GM13977 (cell line): Measurements from ENCODE around the gene CTIF.

Source experiments
- DNase-seq: peaks from one replicate; pipeline ENCODE4 v3.0.0; 2012; ENCODE audit warnings: low spot score
- in situ Hi-C: fragments of 300-500 bp; cut with MboI; formaldehyde crosslinking; loops from one replicate; pipeline ENCODE4 v1.12.0; 2022; ENCODE audit warnings: low sequenced_read_pairs, low pct_unique_long_range_greater_than_20kb, mixed read lengths, inconsistent platforms; ENCODE audit not compliant: unreplicated experiment
- TF ChIP-seq, protein P1 (sequence below): IDR thresholded peaks from 2 replicates; pipeline ENCODE4 v1.5.1; 2012; ENCODE audit warnings: mild to moderate bottlenecking, control low read depth; ENCODE audit not compliant: insufficient read depth; ENCODE audit errors: extremely low read depth, missing control alignments

CTIF gene

DNA sequence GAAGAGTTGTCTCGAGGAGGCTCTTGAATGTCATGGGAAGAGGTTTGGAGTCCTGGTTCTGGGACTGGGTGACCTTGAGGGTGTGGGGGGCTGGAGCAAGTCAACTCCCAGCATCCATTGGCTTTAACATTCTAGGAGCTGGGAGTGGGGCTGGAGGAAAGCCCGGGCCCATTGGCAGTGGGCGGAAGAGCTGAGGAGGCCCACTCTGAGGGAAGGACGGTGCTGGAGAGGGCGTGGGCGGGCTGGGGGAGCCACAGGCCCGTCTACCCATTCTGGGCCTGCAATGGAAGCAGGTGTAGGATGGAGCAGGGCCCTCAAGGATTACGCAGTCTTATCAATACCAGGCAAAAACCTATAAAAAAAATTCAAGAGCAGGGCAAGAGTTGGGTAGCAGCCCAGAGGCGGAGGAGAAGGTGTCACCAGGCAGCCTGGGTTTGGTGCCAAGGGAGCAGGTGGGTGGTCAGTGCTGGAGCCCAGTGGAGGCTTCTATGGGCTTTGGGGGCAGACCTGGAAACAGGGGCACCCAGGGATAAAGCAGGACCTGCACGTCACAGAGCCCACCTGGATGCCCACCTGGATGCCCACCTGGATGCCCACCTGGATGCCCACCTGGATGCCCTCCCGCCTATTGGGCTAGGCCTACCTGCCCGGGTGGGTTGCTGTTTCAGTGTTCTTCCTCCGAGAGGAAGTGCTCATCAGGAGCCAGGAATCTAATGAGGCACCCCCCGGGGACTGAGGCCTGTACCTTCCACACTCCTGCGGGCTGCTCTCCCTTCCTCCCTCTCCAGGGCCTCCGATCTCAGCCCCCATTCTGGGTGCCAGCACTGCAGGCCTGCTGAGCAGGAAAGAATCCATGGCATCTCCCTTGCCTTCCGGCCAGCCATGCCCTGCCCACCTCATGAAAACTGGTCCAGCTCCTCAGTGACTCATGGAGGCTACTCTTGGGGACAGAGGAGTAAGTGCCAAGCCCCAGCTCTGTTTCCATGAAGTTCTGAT is 71.3 kb downstream of the CTIF start:
- TF ChIP-seq, protein P1, sequence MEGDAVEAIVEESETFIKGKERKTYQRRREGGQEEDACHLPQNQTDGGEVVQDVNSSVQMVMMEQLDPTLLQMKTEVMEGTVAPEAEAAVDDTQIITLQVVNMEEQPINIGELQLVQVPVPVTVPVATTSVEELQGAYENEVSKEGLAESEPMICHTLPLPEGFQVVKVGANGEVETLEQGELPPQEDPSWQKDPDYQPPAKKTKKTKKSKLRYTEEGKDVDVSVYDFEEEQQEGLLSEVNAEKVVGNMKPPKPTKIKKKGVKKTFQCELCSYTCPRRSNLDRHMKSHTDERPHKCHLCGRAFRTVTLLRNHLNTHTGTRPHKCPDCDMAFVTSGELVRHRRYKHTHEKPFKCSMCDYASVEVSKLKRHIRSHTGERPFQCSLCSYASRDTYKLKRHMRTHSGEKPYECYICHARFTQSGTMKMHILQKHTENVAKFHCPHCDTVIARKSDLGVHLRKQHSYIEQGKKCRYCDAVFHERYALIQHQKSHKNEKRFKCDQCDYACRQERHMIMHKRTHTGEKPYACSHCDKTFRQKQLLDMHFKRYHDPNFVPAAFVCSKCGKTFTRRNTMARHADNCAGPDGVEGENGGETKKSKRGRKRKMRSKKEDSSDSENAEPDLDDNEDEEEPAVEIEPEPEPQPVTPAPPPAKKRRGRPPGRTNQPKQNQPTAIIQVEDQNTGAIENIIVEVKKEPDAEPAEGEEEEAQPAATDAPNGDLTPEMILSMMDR: no peak
- in situ Hi-C loops: no loop called here
- DNase-seq: no peak

DNA sequence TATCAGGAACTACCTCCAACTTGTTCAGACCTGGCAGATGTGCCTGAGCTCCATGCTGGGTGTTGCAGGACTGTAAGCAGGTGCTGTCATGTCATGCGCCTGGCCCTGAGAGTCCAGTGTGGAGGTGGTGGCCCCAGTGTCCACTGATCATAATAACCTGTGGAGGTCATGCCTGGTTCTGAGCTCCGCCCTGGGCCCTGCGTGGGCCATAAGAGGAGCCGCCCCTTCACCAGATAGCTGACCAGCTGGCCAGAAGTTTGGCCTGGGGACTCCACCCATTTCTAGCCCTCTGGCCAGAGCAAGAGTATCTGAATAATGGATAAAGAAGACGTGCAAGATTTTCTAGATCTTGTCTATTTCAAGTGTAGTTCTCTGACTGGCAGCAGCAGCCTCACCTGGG is 72.4 kb downstream of the CTIF start:
- TF ChIP-seq, protein P1: no peak
- in situ Hi-C loops: no loop called here
- no peak for DNase-seq

DNA sequence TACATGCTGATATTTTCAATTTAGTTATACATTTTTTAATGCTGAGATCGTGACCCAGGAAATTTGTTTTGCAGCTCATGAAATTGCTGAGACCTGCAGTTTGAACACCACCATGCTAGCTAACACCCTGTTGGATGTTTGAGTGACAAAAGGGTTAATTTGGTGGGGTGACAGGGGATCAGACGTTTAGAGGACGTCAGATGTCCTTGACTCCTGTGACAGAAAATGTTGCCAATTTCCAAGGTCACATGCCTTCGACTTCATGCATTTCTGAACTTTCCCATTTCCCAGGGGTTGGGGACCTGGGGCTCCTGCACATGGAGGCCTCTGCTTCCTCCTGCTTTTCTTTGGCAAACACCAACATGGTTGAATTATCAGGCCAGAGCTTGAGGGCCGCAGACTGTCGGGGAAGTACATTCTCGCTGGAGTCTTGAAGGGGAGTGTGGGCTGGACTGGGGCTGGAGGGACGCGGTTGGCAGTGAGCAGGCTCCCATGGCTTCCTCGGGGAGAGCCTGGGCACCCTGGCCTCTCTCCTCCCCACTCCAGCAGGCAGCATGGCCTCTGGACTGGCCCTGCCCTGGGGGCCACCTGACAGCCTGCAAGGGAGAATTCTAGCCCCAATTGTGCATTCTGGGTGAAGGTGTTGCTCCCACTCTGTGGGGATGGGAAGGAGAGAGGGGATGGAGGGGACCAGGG is 73.1 kb downstream of the CTIF start:
- DNase-seq: no peak
- TF ChIP-seq, protein P1: no peak
- in situ Hi-C loops: no loop called here

DNA sequence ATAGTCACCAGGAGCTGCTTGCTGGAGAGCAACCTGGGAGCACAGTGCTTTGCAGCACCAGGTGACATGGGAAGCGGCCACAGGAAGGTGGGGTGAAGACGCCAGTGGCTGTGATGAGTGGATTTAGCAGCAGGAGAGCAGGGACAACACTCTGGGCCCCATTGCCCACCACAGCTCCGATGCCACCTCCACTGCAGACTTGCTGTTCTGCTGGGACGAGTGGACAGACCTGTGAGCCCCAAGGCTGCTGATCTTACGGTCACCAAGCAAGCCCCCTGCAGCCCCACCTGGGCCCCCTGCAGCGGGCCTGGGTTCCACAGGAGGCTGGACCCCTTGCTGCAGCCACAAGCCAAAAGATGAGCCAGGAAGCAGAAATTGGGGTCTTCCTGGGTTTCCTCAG is 73.7 kb downstream of the CTIF start:
- in situ Hi-C loops: no loop called here
- DNase-seq: no peak
- TF ChIP-seq, protein P1: no peak

DNA sequence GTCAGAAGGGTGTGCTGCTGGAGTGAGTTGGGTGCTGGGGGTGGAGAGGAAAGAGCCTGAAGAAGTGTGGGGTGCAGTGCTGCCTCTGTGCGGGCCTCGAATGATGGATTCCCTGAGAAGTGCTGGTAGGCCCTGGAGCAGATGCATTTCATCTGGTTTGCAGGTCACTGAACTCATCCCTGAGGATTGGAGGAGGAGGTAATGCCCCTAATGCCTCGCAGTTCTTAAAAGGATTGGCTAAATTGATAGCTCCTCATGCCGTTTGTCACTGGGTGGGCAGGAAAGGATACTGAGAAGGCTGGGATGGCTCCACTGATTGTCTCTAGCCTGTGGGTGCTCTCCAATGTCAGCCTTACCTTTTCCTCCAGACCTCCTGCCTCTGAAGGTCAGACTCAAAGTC is 74.1 kb downstream of the CTIF start:
- in situ Hi-C loops: no loop called here
- no peak for DNase-seq
- TF ChIP-seq, protein P1: no peak

DNA sequence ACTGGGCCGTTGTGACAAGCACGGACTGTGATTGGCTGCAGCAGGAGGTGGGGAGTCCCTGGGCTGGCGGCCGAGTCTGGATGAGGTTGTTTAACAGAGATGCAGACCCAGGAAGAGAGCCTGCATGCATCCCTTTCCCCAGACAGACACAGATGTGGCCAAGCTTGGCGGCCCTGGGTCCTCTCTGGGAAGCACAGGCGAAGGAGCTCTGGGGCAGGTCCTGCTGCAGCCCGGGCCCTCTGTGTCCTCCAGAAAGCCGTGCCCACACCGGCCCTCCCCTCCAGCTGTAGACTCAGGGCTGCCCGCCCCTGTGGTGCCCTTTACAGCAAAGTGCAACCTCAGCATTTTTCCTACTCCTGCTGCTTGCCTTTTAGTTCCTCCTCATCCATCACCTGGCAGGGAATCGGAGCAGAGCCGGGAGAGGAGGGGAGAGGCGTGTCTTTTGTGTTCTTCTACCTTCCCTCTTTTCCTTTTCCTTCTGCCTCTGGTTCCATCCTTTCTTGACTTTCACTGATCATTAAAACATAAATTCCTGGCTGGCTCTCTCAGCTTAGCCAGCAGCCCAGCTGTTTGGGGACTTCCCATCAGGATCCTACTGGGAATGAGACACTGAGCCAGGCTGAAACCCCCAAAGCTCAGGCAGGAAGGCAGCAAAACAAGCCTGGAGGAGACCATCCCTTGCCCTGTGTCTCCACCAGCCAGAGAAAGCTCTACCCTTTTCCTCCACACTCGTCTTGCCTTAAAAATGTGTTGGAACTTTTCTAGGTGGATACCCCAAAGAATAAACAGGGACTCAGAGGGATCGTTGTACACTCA is 75.0 kb downstream of the CTIF start:
- in situ Hi-C loops: no loop called here
- DNase-seq: no peak
- TF ChIP-seq, protein P1: no peak
